ENCODE results near the gene HECA.

Gene HECA, protein sequence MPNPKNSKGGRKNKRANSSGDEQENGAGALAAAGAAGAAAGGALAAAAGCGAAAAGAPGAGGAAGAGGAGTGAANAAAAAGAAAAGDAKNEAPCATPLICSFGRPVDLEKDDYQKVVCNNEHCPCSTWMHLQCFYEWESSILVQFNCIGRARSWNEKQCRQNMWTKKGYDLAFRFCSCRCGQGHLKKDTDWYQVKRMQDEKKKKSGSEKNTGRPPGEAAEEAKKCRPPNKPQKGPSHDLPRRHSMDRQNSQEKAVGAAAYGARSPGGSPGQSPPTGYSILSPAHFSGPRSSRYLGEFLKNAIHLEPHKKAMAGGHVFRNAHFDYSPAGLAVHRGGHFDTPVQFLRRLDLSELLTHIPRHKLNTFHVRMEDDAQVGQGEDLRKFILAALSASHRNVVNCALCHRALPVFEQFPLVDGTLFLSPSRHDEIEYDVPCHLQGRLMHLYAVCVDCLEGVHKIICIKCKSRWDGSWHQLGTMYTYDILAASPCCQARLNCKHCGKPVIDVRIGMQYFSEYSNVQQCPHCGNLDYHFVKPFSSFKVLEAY

DNA sequence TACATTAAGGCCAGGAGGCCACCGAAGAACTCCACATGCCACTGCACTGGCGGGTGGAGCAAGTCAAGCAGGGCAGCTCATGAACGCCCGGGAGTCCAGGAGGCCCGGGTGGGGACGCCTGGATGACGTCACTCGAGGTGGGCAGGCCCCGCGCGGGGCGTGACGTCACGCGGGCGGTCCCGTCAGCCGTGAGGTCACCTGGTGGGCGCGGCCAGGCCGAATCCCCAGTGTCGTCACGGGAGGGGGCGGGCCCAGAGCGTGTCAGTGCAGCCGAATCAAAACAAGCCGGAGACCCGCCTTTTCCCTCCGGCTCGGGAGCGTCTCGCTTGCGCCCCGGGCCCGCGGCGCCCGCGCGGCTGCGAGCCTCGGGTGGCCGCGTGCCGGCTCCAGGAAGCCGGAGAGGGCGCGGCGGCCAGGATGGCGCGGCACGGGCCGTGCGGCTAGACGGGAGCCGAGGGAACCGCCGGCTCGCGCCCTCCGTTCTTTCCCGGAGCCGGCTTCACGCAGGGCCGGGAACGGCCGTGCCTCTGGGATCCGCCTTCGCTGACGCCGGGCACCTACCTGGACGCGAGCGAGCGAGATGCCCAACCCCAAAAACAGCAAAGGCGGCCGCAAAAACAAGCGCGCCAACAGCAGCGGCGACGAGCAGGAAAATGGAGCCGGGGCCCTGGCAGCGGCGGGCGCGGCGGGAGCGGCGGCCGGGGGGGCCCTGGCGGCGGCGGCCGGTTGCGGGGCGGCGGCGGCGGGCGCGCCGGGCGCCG, at the start of gene HECA:
TSS of gene HECA (plus strand) at position 264 of the 761 bp plus-strand sequence. CDS start at position 581, 317 bp downstream.
- H3K27me3 ChIP-seq: no peaks in the 10 kb centered on the region
- H3K4me1 ChIP-seq: peaks cover 57% of the 10 kb centered on the region
- no peaks in the 10 kb centered on the region for H3K9me3 ChIP-seq
- TF ChIP-seq Cebpa-rat (IDR thresholded peaks at IDR 0.05): no peak
- H3K4me3 ChIP-seq: peak within 1 kb of the TSS; percentile 94
- peak within 1 kb of the TSS; percentile 92 for H3K27ac ChIP-seq
- H4K20me1 ChIP-seq: peaks cover 38% of the 10 kb centered on the region
- H3K9ac ChIP-seq: peak within 1 kb of the TSS; percentile 94
- H3K36me3 ChIP-seq: peaks cover 7% of the 10 kb centered on the region; the same call in 1 of the 2 replicates
- H3K4me2 ChIP-seq: peak within 1 kb of the TSS; percentile 86

DNA sequence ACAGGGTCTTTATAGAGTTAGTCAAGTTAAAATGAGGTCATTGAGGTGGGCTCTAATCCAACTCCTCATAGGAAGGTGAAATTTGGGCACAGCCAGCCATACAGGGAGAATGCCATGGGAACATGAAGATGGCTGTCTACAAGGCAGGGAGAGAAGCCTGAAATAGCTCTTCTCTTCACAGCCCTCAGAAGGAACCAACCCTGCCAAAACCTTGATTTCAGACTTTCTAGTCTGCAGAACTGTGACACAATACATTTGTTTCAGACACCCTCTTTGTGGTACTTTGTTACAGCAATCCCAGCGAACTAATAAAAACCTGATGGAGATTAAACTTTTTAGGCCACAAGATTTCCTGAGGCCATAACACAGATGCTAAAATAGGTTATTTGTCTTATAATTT, 43.1 kb upstream of the HECA start:
- no peak overlapping the region for H3K9ac ChIP-seq
- H3K4me1 ChIP-seq: no peaks in the 10 kb centered on the region
- no peak for TF ChIP-seq Cebpa-rat (IDR thresholded peaks at IDR 0.05)
- no peak overlapping the region for H3K27ac ChIP-seq
- no peaks in the 10 kb centered on the region for H4K20me1 ChIP-seq
- H3K27me3 ChIP-seq: no peaks in the 10 kb centered on the region
- no peak overlapping the region for H3K4me2 ChIP-seq
- no peaks in the 10 kb centered on the region for H3K36me3 ChIP-seq
- peaks cover 9% of the 10 kb centered on the region for H3K9me3 ChIP-seq
- no peak overlapping the region for H3K4me3 ChIP-seq

DNA sequence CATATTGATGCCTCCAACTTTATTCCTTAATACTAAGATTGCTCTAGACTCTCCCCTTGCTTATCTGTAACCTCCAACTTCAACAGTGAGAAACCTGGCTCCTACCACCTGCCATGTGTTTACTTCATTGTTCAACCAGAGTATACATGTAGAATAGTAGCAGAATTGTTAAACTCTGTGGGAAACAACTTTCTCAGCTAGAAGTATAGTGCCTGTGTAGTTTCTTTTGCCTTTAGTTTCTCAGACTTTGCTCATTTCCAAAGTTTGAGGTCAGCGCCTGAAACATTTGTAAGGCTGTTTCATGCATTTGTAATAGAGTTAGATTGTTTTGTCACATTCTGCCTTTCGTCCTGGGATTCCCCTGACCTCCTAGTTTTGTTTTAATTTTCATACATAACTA, 34.9 kb upstream of the HECA start:
- Histone ChIP-seq H3K27me3 (no peaks in the 10 kb centered on the region), H3K9ac (no peak overlapping the region), H3K4me3 (no peak overlapping the region), H3K9me3 (no peaks in the 10 kb centered on the region), H3K4me2 (no peak overlapping the region), H4K20me1 (no peaks in the 10 kb centered on the region), H3K27ac (no peak overlapping the region), H3K36me3 (no peaks in the 10 kb centered on the region), H3K4me1 (no peaks in the 10 kb centered on the region)
- no peak for TF ChIP-seq Cebpa-rat (IDR thresholded peaks at IDR 0.05)

DNA sequence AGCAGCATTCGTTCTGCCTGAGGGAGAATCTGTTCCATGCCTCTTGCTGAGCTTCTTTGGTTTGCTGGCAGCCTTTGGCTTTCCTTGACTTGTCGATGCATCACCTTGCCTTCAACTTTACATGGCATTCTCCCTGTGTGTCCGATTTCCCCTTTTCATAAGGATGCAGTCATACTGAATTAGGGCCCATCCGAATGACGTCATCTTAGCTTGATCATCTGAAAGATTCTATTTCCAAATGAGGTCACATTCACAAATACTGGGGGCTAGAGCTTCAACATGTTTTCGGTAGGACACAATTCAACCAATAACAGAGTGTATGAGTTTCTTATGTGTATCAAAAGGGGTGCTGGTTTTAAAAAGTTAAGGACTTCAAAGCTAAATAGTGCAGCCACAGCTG, 27.8 kb upstream of the HECA start:
- TF ChIP-seq Cebpa-rat (IDR thresholded peaks at IDR 0.05): no peak
- Histone ChIP-seq H3K36me3 (no peaks in the 10 kb centered on the region), H3K4me1 (no peaks in the 10 kb centered on the region), H3K27ac (no peak overlapping the region), H3K4me3 (no peak overlapping the region), H4K20me1 (no peaks in the 10 kb centered on the region), H3K4me2 (no peak overlapping the region), H3K9ac (no peak overlapping the region), H3K9me3 (no peaks in the 10 kb centered on the region), H3K27me3 (no peaks in the 10 kb centered on the region)

DNA sequence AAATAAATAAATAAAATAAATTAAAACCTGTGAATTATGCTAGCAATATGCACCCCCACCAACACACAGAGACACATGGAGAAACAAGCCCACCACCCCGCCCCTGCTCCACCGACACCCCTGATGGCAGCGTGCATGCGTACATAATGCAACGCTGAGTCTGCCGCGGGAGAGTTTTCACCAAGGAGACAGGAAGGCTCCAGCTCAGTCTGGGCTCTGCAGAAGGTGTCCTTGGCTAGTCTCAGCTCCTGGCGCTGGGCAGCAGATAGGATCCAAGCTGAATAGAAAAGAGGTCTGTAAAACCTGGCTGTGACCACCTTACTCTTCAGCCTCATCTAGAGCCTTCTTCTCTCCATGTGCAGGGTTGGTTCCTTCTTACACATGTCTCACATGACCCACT, 26.5 kb upstream of the HECA start:
- Histone ChIP-seq H3K27ac (no peak overlapping the region), H4K20me1 (no peaks in the 10 kb centered on the region), H3K4me2 (no peak overlapping the region), H3K36me3 (no peaks in the 10 kb centered on the region), H3K4me1 (no peaks in the 10 kb centered on the region), H3K9me3 (no peaks in the 10 kb centered on the region), H3K9ac (no peak overlapping the region), H3K27me3 (no peaks in the 10 kb centered on the region), H3K4me3 (no peak overlapping the region)
- no peak for TF ChIP-seq Cebpa-rat (IDR thresholded peaks at IDR 0.05)

DNA sequence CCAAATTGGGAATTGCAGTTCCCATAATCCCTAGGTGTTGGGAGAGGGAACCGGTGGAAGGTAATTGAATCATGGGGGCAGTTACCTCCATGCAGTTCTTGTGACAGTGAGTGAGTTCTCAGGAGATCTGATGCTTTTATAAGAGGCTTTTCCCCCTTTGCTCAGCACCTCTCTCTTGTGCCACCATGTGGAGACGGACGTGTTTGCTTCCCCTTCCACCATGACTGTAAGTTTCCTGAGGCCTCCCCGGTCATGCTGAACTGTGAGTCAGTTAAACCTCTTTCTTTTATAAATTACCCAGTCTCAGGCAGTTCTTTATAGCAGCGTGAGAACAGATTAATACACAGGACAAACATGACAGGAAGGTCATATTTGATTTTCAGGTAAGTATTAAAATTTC, 25.3 kb upstream of the HECA start:
- TF ChIP-seq Cebpa-rat (IDR thresholded peaks at IDR 0.05): no peak
- H3K4me2 ChIP-seq: no peak overlapping the region
- no peaks in the 10 kb centered on the region for H4K20me1 ChIP-seq
- no peaks in the 10 kb centered on the region for H3K36me3 ChIP-seq
- H3K4me1 ChIP-seq: peaks cover 4% of the 10 kb centered on the region
- H3K9me3 ChIP-seq: no peaks in the 10 kb centered on the region
- H3K27me3 ChIP-seq: no peaks in the 10 kb centered on the region
- H3K4me3 ChIP-seq: no peak overlapping the region
- no peak overlapping the region for H3K9ac ChIP-seq
- no peak overlapping the region for H3K27ac ChIP-seq

DNA sequence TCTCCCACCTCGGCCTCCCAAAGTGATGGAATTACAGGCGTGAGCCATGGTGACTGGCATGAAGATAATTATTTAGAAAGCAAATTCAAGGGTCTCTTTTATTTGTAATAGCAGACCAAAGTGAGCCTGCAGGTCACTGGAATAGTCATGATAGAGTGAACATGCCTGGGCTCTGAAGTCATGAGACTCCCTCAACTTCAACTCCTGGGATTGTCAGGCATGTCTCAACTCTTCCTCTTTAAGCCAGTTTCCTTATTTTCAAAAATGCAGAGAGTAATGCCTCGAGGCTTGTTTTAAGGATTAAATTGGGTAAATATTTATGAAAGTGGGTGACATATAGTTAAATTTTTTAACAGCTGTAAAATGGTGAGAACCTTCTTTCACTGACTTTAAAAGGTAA, 22.7 kb upstream of the HECA start:
- no peaks in the 10 kb centered on the region for H4K20me1 ChIP-seq
- no peak overlapping the region for H3K4me3 ChIP-seq
- no peak overlapping the region for H3K9ac ChIP-seq
- no peak overlapping the region for H3K27ac ChIP-seq
- H3K36me3 ChIP-seq: no peaks in the 10 kb centered on the region
- TF ChIP-seq Cebpa-rat (IDR thresholded peaks at IDR 0.05): no peak
- no peaks in the 10 kb centered on the region for H3K9me3 ChIP-seq
- peaks cover 15% of the 10 kb centered on the region for H3K4me1 ChIP-seq
- H3K27me3 ChIP-seq: no peaks in the 10 kb centered on the region
- H3K4me2 ChIP-seq: no peak overlapping the region

DNA sequence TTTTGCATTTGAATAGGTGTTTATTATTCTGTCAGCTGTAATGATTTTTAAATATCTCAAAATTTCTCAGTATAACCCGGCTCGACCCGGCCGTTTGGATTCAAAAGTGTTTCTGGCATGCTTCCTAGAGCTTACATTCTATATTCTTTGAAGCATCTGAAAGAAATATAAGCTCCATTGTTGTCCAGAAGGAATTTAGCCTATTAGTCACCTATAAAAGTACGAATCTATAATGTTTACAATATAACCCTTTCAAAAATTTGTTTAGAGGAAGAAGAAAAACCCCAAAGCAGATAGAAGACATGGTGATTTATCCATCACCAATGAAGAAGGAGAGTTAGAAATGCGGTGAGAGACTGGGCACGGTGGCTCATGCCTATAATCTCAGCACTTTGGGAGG, 22.3 kb upstream of the HECA start:
- no peak overlapping the region for H3K4me2 ChIP-seq
- no peak overlapping the region for H3K4me3 ChIP-seq
- H3K4me1 ChIP-seq: peaks cover 15% of the 10 kb centered on the region
- TF ChIP-seq Cebpa-rat (IDR thresholded peaks at IDR 0.05): no peak
- no peaks in the 10 kb centered on the region for H3K36me3 ChIP-seq
- no peaks in the 10 kb centered on the region for H3K27me3 ChIP-seq
- no peaks in the 10 kb centered on the region for H3K9me3 ChIP-seq
- H4K20me1 ChIP-seq: no peaks in the 10 kb centered on the region
- no peak overlapping the region for H3K9ac ChIP-seq
- no peak overlapping the region for H3K27ac ChIP-seq

DNA sequence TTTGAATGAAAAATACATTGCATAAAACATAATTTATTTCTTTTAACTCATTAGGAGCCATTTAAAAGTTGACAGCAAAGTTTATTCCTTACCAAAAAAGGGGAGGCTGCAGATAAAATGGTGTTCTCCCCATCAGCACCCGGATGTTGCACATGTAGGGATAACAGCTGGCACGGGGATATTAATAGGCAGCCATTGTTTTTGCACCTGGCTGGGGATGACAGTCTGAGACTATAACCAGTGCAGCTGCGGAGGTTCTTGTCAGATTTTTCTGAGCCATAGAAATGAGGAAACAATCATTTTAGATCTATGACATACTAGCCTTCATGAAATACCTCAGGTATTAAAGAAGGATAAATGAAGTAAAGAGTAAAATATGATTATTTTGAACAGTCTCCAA, 20.1 kb upstream of the HECA start:
- no peak overlapping the region for H3K27ac ChIP-seq
- TF ChIP-seq Cebpa-rat (IDR thresholded peaks at IDR 0.05): no peak
- H3K9me3 ChIP-seq: peaks cover 13% of the 10 kb centered on the region
- no peak overlapping the region for H3K4me3 ChIP-seq
- no peaks in the 10 kb centered on the region for H3K36me3 ChIP-seq
- H3K4me1 ChIP-seq: peaks cover 15% of the 10 kb centered on the region
- no peaks in the 10 kb centered on the region for H4K20me1 ChIP-seq
- no peak overlapping the region for H3K9ac ChIP-seq
- H3K27me3 ChIP-seq: no peaks in the 10 kb centered on the region
- peak overlapping the region; percentile 31; the same call in 1 of the 2 replicates for H3K4me2 ChIP-seq

Measured in BLaER1 (cell line).